ENCODE results near the gene SGK1. TPM values are rescaled to one million over a fixed set of nuclear protein-coding genes. Genes with fewer than 3 reads are reported as not detected.

SGK1 gene
- total RNA-seq, 1 experiment from 2014 or later: 23.2 TPM

DNA sequence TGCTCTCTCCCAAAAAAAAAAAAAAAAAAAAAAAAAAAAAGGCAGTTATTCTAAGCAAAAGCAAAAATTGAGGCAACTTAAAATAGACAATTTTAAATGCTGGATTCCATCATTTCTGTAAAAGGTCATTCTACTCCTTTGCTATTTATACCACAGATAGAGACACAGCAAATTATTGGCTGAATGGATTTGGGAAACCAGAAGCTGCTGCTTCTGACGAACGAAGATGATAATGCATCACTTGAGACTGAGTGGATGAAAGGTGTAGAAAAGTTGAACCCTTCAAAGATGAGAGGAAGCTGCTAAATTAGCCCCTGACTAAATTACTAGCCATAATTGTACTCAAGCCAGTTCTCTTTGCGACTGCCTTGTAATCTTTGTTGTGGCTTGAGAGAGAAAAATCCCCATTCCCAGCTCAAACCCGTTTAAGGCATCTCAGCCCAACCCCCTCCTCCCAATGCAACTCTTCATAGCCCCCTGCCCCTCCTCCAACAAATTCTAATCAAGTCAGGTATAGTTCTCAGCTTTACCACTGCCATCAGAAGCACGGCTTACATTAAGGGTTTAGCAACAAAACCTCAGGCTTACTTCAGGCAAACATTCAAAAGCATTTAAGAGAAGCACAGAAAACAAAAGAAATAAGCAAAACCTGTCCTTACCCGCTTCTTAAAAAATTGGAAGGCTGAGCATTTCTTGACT is 1.0 kb downstream of the SGK1 start (continued):
- TF ChIP-seq, protein P1, sequence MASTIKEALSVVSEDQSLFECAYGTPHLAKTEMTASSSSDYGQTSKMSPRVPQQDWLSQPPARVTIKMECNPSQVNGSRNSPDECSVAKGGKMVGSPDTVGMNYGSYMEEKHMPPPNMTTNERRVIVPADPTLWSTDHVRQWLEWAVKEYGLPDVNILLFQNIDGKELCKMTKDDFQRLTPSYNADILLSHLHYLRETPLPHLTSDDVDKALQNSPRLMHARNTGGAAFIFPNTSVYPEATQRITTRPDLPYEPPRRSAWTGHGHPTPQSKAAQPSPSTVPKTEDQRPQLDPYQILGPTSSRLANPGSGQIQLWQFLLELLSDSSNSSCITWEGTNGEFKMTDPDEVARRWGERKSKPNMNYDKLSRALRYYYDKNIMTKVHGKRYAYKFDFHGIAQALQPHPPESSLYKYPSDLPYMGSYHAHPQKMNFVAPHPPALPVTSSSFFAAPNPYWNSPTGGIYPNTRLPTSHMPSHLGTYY (CRISPR knock-in tag; IDR thresholded peaks at IDR 0.05): no peak
- TF ChIP-seq, protein P2, sequence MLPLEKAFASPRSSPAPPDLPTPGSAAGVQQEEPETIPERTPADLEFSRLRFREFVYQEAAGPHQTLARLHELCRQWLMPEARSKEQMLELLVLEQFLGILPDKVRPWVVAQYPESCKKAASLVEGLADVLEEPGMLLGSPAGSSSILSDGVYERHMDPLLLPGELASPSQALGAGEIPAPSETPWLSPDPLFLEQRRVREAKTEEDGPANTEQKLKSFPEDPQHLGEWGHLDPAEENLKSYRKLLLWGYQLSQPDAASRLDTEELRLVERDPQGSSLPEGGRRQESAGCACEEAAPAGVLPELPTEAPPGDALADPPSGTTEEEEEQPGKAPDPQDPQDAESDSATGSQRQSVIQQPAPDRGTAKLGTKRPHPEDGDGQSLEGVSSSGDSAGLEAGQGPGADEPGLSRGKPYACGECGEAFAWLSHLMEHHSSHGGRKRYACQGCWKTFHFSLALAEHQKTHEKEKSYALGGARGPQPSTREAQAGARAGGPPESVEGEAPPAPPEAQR (CRISPR knock-in tag; IDR thresholded peaks at IDR 0.05): no peak
- TF ChIP-seq NFATC4 (CRISPR knock-in tag; IDR thresholded peaks at IDR 0.05) (no peak), USF1 (CRISPR knock-in tag; IDR thresholded peaks at IDR 0.05) (no peak), CREM (CRISPR knock-in tag; IDR thresholded peaks at IDR 0.05) (no peak), CBFB (CRISPR knock-in tag; IDR thresholded peaks at IDR 0.05; ENCODE audit: low read depth) (no peak)

DNA sequence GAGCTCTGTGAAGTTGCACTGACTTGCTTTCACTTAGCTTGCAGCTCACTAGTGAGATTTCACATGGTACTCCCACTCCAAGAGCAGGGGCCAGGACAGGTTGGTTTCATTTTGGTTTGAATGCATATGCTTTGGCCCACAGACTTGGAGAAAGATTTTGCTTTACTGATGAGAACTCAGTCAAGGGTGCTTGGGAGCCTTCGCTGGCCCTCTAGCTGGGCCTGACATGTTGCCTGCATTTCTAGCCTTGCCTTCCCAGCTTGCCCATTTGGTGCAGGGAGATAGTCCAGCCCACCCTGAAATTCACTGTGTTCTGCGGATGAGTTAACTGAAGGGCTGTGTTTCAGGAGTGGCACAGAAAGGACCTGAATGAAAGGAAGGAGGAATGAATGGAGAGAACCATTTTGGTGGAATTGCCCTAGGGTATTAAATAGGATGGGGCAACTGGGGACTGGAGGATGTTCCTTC is 1.9 kb downstream of the SGK1 start:
- peaks cover 67% of the 10 kb centered on the region for H3K27me3 Mint-ChIP-seq (ENCODE audit: low read depth)
- H3K36me3 Mint-ChIP-seq: no peaks in the 10 kb centered on the region
- TF ChIP-seq ZNF219 (CRISPR knock-in tag; IDR thresholded peaks at IDR 0.05; ENCODE audit: borderline replicate concordance): no peak
- DNase-seq (ENCODE audit: low spot score): no peak
- H3K9me3 Mint-ChIP-seq: no peaks in the 10 kb centered on the region
- no peak for ATAC-seq
- no peak overlapping the region for H3K27ac Mint-ChIP-seq
- H3K4me3 Mint-ChIP-seq: no peak overlapping the region
- ChIA-PET CTCF (no interaction called here), POLR2A (interaction anchor here (0.7 kb wide), 1 partner anchor 26 kb away, joined by 5 read pairs; no protein-coding TSS in a partner anchor)
- H3K4me1 Mint-ChIP-seq: peaks cover 61% of the 10 kb centered on the region

DNA sequence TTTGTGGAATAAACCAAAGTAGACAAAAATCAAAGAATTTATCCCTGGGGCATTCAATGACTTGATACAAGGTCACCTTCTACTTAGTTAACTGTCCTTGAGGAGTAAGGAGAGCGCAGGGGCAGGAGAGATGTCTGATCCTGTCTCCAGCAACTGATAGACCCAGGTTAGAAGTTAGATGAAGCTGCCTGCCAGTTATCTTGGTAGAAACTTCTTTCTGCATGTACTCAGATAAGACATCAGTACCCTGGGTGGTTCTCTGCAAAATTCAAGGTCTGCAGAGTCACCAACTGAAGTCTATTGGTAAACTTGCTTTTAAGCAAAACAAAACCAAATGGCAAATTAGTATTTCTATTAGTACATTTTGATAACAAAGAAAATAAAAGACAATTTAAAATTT is 2.7 kb downstream of the SGK1 start:
- ATAC-seq (no peak), DNase-seq (ENCODE audit: low spot score) (no peak)
- TF ChIP-seq NR2C2 (CRISPR knock-in tag; IDR thresholded peaks at IDR 0.05): no peak
- no peak for TF ChIP-seq TCF7 (CRISPR knock-in tag; IDR thresholded peaks at IDR 0.05; ENCODE audit: low read depth)
- no peak for TF ChIP-seq JUN (CRISPR knock-in tag; IDR thresholded peaks at IDR 0.05)
- TF ChIP-seq SMAD4 (CRISPR knock-in tag; IDR thresholded peaks at IDR 0.05): no peak
- TF ChIP-seq ESRRA (CRISPR knock-in tag; IDR thresholded peaks at IDR 0.05; ENCODE audit: borderline replicate concordance): no peak
- TF ChIP-seq, protein P3, sequence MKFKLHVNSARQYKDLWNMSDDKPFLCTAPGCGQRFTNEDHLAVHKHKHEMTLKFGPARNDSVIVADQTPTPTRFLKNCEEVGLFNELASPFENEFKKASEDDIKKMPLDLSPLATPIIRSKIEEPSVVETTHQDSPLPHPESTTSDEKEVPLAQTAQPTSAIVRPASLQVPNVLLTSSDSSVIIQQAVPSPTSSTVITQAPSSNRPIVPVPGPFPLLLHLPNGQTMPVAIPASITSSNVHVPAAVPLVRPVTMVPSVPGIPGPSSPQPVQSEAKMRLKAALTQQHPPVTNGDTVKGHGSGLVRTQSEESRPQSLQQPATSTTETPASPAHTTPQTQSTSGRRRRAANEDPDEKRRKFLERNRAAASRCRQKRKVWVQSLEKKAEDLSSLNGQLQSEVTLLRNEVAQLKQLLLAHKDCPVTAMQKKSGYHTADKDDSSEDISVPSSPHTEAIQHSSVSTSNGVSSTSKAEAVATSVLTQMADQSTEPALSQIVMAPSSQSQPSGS (CRISPR knock-in tag; IDR thresholded peaks at IDR 0.05; ENCODE audit: borderline replicate concordance, low read depth): no peak
- H3K27ac Mint-ChIP-seq: no peak overlapping the region
- no peaks in the 10 kb centered on the region for H3K9me3 Mint-ChIP-seq
- ChIA-PET CTCF (interaction anchor here (0.7 kb wide), 1 partner anchor 36 kb away, joined by 3 read pairs; no protein-coding TSS in a partner anchor), POLR2A (no interaction called here)
- no peak overlapping the region for H3K4me3 Mint-ChIP-seq
- no peaks in the 10 kb centered on the region for H3K36me3 Mint-ChIP-seq
- peaks cover 67% of the 10 kb centered on the region for H3K27me3 Mint-ChIP-seq (ENCODE audit: low read depth)
- H3K4me1 Mint-ChIP-seq: peaks cover 64% of the 10 kb centered on the region

- ATAC-seq (no peak), DNase-seq (ENCODE audit: low spot score) (no peak)
- Mint-ChIP-seq H3K27me3 (ENCODE audit: low read depth) (peaks cover 61% of the 10 kb centered on the region), H3K4me1 (peaks cover 71% of the 10 kb centered on the region), H3K36me3 (no peaks in the 10 kb centered on the region), H3K27ac (no peak overlapping the region), H3K4me3 (no peak overlapping the region), H3K9me3 (no peaks in the 10 kb centered on the region)
- CTCF ChIA-PET: interaction anchor here (0.7 kb wide), 2 partner anchors 37 to 130 kb away, joined by 3 read pairs; no protein-coding TSS in a partner anchor
- POLR2A ChIA-PET: interaction anchor here (0.7 kb wide), 1 partner anchor 284 kb away, joined by 4 read pairs; no protein-coding TSS in a partner anchor
- no peak for TF ChIP-seq FOXP1 (CRISPR knock-in tag; IDR thresholded peaks at IDR 0.05; ENCODE audit: borderline replicate concordance)
- no peak for TF ChIP-seq ZNF423 (CRISPR knock-in tag; IDR thresholded peaks at IDR 0.05)
- no peak for TF ChIP-seq MYBL2 (CRISPR knock-in tag; IDR thresholded peaks at IDR 0.05)
- no peak for TF ChIP-seq ZNF425 (CRISPR knock-in tag; conservative IDR thresholded peaks at IDR 0.05)
- TF ChIP-seq, protein P4, sequence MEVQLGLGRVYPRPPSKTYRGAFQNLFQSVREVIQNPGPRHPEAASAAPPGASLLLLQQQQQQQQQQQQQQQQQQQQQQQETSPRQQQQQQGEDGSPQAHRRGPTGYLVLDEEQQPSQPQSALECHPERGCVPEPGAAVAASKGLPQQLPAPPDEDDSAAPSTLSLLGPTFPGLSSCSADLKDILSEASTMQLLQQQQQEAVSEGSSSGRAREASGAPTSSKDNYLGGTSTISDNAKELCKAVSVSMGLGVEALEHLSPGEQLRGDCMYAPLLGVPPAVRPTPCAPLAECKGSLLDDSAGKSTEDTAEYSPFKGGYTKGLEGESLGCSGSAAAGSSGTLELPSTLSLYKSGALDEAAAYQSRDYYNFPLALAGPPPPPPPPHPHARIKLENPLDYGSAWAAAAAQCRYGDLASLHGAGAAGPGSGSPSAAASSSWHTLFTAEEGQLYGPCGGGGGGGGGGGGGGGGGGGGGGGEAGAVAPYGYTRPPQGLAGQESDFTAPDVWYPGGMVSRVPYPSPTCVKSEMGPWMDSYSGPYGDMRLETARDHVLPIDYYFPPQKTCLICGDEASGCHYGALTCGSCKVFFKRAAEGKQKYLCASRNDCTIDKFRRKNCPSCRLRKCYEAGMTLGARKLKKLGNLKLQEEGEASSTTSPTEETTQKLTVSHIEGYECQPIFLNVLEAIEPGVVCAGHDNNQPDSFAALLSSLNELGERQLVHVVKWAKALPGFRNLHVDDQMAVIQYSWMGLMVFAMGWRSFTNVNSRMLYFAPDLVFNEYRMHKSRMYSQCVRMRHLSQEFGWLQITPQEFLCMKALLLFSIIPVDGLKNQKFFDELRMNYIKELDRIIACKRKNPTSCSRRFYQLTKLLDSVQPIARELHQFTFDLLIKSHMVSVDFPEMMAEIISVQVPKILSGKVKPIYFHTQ (CRISPR knock-in tag; IDR thresholded peaks at IDR 0.05): no peak
Observed at GRCh38 chr6:134314006-134314821, 3.7 kb downstream of the SGK1 start.
